ENCODE results near the gene RASA3. TPM values are rescaled to one million over a fixed set of nuclear protein-coding genes. Genes with fewer than 3 reads are reported as not detected.

RASA3 gene
- total RNA-seq, 2 experiments from 2014 or later, result 28.9 to 32.3 TPM

GRCh38 chr13:113967729-113968462 is 164.5 kb downstream of the RASA3 start:
- Mint-ChIP-seq H3K4me3 (no peak overlapping the region), H3K4me1 (ENCODE audit: low read depth) (no peaks in the 10 kb centered on the region), H3K9me3 (no peaks in the 10 kb centered on the region), H3K27ac (no peak overlapping the region), H3K36me3 (ENCODE audit: low read depth) (peaks cover 2% of the 10 kb centered on the region), H3K27me3 (no peaks in the 10 kb centered on the region)
- ChIA-PET CTCF (no interaction called here), POLR2A (interaction anchor here (0.8 kb wide), 1 partner anchor 32 kb away, joined by 3 read pairs; no protein-coding TSS in a partner anchor)
- intact Hi-C loops (cut with micrococcal nuclease), result no loop called here
- DNase-seq (no peak), ATAC-seq (no peak)
- TF ChIP-seq CTCF (IDR thresholded peaks at IDR 0.05), result no peak

GRCh38 chr13:113967206-113967720 is 165.2 kb downstream of the RASA3 start:
- no peaks in the 10 kb centered on the region for H3K4me1 Mint-ChIP-seq (ENCODE audit: low read depth)
- H3K9me3 Mint-ChIP-seq, result no peaks in the 10 kb centered on the region
- no peak overlapping the region for H3K27ac Mint-ChIP-seq
- no peak overlapping the region for H3K4me3 Mint-ChIP-seq
- no peak for ATAC-seq
- H3K36me3 Mint-ChIP-seq (ENCODE audit: low read depth), result peaks cover 1% of the 10 kb centered on the region
- intact Hi-C loops (cut with micrococcal nuclease), result no loop called here
- no peaks in the 10 kb centered on the region for H3K27me3 Mint-ChIP-seq
- no peak for DNase-seq
- POLR2A ChIA-PET, result no interaction called here
- TF ChIP-seq CTCF (IDR thresholded peaks at IDR 0.05), result no peak
- CTCF ChIA-PET, result no interaction called here

- ChIA-PET POLR2A (no interaction called here), CTCF (no interaction called here)
- intact Hi-C loops (cut with micrococcal nuclease), result no loop called here
- Mint-ChIP-seq H3K9me3 (no peaks in the 10 kb centered on the region), H3K27ac (no peak overlapping the region), H3K4me3 (no peak overlapping the region), H3K4me1 (ENCODE audit: low read depth) (no peaks in the 10 kb centered on the region), H3K36me3 (ENCODE audit: low read depth) (no peaks in the 10 kb centered on the region), H3K27me3 (no peaks in the 10 kb centered on the region)
- ATAC-seq (no peak), DNase-seq (no peak)
- no peak for TF ChIP-seq CTCF (IDR thresholded peaks at IDR 0.05)
Observed at GRCh38 chr13:113965968-113966884, 166.2 kb downstream of the RASA3 start.

- intact Hi-C loops (cut with micrococcal nuclease), result no loop called here
Observed at GRCh38 chr13:113965383-113965874, 167.0 kb downstream of the RASA3 start.

More at GRCh38 chr13:113965383-113965874, 167.0 kb downstream of the RASA3 start:
- ChIA-PET POLR2A (interaction anchor here (0.5 kb wide), 1 partner anchor 33 kb away, joined by 3 read pairs; no protein-coding TSS in a partner anchor), CTCF (no interaction called here)
- H3K27me3 Mint-ChIP-seq, result no peaks in the 10 kb centered on the region
- H3K27ac Mint-ChIP-seq, result no peak overlapping the region
- no peak overlapping the region for H3K4me3 Mint-ChIP-seq
- H3K36me3 Mint-ChIP-seq (ENCODE audit: low read depth), result peaks cover 2% of the 10 kb centered on the region
- H3K4me1 Mint-ChIP-seq (ENCODE audit: low read depth), result no peaks in the 10 kb centered on the region
- ATAC-seq (no peak), DNase-seq (no peak)
- H3K9me3 Mint-ChIP-seq, result peaks cover 1% of the 10 kb centered on the region
- TF ChIP-seq CTCF (IDR thresholded peaks at IDR 0.05), result no peak

Data from activated CD8-positive, alpha-beta T cell treated with anti-CD3 and anti-CD28 coated beads for 36 hours (primary cell).